Gastrocnemius medialis (tissue), 4 donors: ENCODE results near the gene CYTH4. TPM values are rescaled to one million over a fixed set of nuclear protein-coding genes. Genes with fewer than 3 reads are reported as not detected.

Experiments used
- ATAC-seq, 2 donors: fragments of 150-250 bp; one replicate each; pipeline ENCODE4 v1.9.1; 2016
- DNase-seq, 2 donors: peaks; one replicate each; pipeline ENCODE4 v3.0.0-alpha.2; 2019
- H3K27ac ChIP-seq, 4 donors: fragments of 200-600 bp; sonication (generic); 1 replicate in 1 of 4; 2 replicates in 3 of 4; pipeline ENCODE4 v1.5.1; 2016 to 2018; ENCODE audit warnings: mild to moderate bottlenecking in 2 of 4, moderate library complexity in 1 of 4
- H3K27me3 ChIP-seq, 3 donors: fragments of 200-600 bp; sonication (generic) in 2 of 3; 1 replicate in 1 of 3; 2 replicates in 2 of 3; pipeline versions ENCODE4 v1.5.1 to v1.6.0; 2016 to 2019; ENCODE audit warnings: mild to moderate bottlenecking in 1 of 3, moderate library complexity in 1 of 3
- H3K36me3 ChIP-seq, 2 donors: fragments of 200-600 bp; sonication (generic) in 1 of 2; one replicate each; pipeline ENCODE4 v1.5.1; 2017 to 2018
- H3K4me1 ChIP-seq, 2 donors: fragments of 200-600 bp; sonication (generic) in 1 of 2; one replicate each; pipeline ENCODE4 v1.5.1; 2016 to 2017; ENCODE audit warnings: mild to moderate bottlenecking in 2 of 2
- H3K4me3 ChIP-seq, 4 donors: fragments of 200-600 bp; sonication (generic) in 3 of 4; 1 replicate in 1 of 4; 2 replicates in 3 of 4; pipeline ENCODE4 v1.5.1; 2016 to 2019; ENCODE audit warnings: mild to moderate bottlenecking in 2 of 4
- H3K9me3 ChIP-seq, 3 donors: fragments of 200-600 bp; sonication (generic) in 2 of 3; 1 replicate in 1 of 3; 2 replicates in 2 of 3; pipeline ENCODE4 v1.5.1; 2016 to 2019
- CTCF ChIP-seq, 5 experiments: fragments of 450-650 bp in 3 of 5; fragments of 200-600 bp in 2 of 5; sonication (generic) in 2 of 5; IDR thresholded peaks in 4 of 5; conservative IDR thresholded peaks in 1 of 5; 1 replicate in 4 of 5; 2 replicates in 1 of 5; pipeline ENCODE4 v1.5.1; 2016 to 2019; ENCODE audit warnings: antibody characterized with exemption in 5 of 5, mild to moderate bottlenecking in 3 of 5, moderate library complexity in 3 of 5
- POLR2A ChIP-seq, 2 donors: fragments of 450-650 bp; IDR thresholded peaks; one replicate each; pipeline ENCODE4 v1.6.1; 2017; ENCODE audit warnings: antibody characterized with exemption in 2 of 2, mild to moderate bottlenecking in 2 of 2, moderate library complexity in 2 of 2
- in situ Hi-C, 4 donors: fragments of 200-750 bp; cut with MboI; loops; one replicate each; pipeline versions ENCODE4 v1.15.0 to v1.8.0; 2017; ENCODE audit warnings: low sequenced_read_pairs in 4 of 4
- intact Hi-C: fragments of 100-400 bp; cut with DNase I; formaldehyde crosslinking; loops from one replicate; pipeline ENCODE4 v1.15.1; 2023; ENCODE audit warnings: low total_unique reads
- total RNA-seq, 4 donors: library from RNA; depleted of rRNA; stranded (reverse); fragments of >200 nt; gene quantifications; one replicate each; pipeline versions ENCODE4 v1.1.0 to v1.2.3, GENCODE V29; 2016

Gene CYTH4
- total RNA-seq, 4 donors from 2014 or later = 1.7 to 2.2 (median 2.0) TPM; not detected in 1

- peaks cover 23 to 43% (median 24%) of the 10 kb centered on the region in 3 donors for H3K27me3 ChIP-seq
- no peaks in the 10 kb centered on the region for H3K4me1 ChIP-seq
These were observed 18.1 kb upstream of the CYTH4 start for GRCh38 chr22:37263966-37264887.

DNA sequence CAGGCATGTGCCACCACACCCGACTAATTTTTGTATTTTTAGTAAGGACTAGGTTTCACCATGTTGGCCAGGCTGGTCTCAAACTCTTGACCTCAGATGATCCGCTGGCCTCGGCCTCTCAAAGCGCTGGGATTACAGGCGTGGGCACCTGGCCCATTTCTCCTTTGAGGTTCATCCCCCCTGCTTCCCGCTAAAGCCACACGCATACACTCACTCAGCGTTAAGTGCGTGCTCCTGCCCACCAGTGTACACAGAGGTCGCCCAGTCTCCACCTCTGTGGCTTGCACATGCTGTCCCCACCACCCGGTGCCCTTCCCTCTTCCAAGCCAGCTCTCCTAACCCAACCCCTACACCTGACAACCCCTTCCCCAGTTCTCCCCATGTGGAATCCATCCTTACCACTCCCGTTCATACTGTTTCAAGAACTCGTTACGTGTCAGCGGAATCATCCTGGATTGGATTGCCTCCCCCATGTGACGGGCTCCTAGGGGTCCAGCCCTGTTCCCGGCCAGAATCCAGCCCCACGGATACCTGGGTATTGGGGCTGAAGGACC lies 15.7 kb upstream of the CYTH4 start:
- DNase-seq (no peak), ATAC-seq (no peak)
- H3K27ac ChIP-seq = no peak overlapping the region
- peak overlapping the region in 1 of 4 donors; percentile 41 for H3K4me3 ChIP-seq
- H3K36me3 ChIP-seq = no peaks in the 10 kb centered on the region
- peaks cover 0 to 8% (median 0%) of the 10 kb centered on the region in 3 donors for H3K9me3 ChIP-seq
- peaks cover 12 to 35% (median 24%) of the 10 kb centered on the region in 3 donors for H3K27me3 ChIP-seq
- in situ Hi-C loops (no loop called here), intact Hi-C loops (no loop called here)
- TF ChIP-seq POLR2A (IDR thresholded peaks at IDR 0.05) = no peak
- TF ChIP-seq CTCF (IDR thresholded peaks at IDR 0.05 in 4 of 5, conservative IDR thresholded peaks at IDR 0.05 in 1 of 5) = no peak
- no peaks in the 10 kb centered on the region for H3K4me1 ChIP-seq

More at GRCh38 chr22:37263966-37264887, 18.1 kb upstream of the CYTH4 start:
- in situ Hi-C loops (no loop called here), intact Hi-C loops (no loop called here)
- no peak for DNase-seq
- no peak for TF ChIP-seq CTCF (IDR thresholded peaks at IDR 0.05 in 4 of 5, conservative IDR thresholded peaks at IDR 0.05 in 1 of 5)
- TF ChIP-seq POLR2A (IDR thresholded peaks at IDR 0.05) = no peak
- Histone ChIP-seq H3K9me3 (peaks cover 0 to 8% (median 0%) of the 10 kb centered on the region in 3 donors), H3K4me3 (no peak overlapping the region), H3K36me3 (no peaks in the 10 kb centered on the region), H3K27ac (no peak overlapping the region)
- no peak for ATAC-seq

DNA sequence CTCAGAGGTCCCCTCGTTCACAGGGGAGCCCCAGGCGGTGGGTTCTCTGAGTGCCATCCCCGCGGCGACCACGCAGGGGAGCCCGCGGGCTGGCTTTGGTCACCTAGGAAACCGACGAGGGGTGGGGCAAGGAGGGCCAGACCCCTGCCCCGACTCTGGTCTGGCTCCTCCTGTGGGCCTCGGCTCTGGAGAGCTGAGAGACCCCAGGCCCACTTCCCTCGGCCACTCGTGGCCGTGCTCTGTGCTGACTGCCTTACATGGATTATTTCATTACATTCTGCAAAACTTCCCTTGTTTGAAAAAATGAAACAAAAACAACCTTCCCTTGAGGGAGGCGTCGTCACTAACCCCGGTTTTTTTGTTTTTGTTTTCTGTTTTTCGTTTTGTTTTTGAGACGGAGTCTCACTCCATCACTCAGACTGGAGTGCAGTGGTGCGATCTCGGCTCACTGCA lies 15.1 kb upstream of the CYTH4 start:
- H3K36me3 ChIP-seq = no peaks in the 10 kb centered on the region
- intact Hi-C loops = no loop called here
- DNase-seq (no peak), ATAC-seq (no peak)
- TF ChIP-seq CTCF (IDR thresholded peaks at IDR 0.05 in 4 of 5, conservative IDR thresholded peaks at IDR 0.05 in 1 of 5) (peak in 4 of 5 experiments; percentile 24 to 51 (median 32)), POLR2A (IDR thresholded peaks at IDR 0.05) (no peak)
- H3K27me3 ChIP-seq = peaks cover 11 to 35% (median 22%) of the 10 kb centered on the region in 3 donors
- H3K4me3 ChIP-seq = peak overlapping the region in 1 of 4 donors; percentile 41
- no peaks in the 10 kb centered on the region for H3K4me1 ChIP-seq
- in situ Hi-C loops = no loop called here
- peaks cover 0 to 8% (median 0%) of the 10 kb centered on the region in 3 donors for H3K9me3 ChIP-seq
- no peak overlapping the region for H3K27ac ChIP-seq

DNA sequence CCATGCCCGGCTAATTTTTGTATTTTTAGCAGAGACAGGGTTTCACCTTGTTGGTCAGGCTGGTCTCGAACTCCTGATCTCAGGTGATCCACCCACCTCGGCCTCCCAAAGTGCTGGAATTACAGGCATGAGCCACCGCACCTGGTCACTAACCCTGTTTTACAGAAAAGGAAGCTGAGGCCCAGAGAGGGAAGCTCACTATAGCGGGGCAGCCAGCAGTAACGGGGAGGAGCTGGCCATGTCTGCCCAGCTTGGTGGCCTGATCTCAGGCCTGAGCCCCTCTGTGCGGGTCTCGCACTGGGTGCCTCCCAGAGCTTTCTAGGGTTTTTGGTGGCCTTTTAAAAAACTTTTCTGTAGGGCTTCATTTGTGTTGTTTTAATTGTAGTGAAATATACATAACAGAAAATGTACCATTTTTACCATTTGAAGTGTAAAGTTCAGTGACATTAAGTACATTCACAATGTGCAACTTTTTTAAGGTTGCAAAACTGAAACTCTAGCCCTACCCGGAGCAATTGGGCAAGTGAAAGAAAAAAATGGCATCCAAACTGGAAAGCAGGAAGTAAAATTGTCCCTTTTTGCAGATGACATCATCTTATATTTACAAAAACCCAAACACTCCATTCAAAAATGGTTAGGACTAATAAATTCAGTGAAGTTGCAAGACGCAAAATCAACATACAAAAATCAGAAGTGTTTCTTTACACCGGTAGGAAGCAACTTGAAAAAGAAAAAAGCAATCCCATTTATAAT lies 14.5 kb upstream of the CYTH4 start:
- DNase-seq (no peak), ATAC-seq (no peak)
- no peak for TF ChIP-seq CTCF (IDR thresholded peaks at IDR 0.05 in 4 of 5, conservative IDR thresholded peaks at IDR 0.05 in 1 of 5)
- no peak for TF ChIP-seq POLR2A (IDR thresholded peaks at IDR 0.05)
- Histone ChIP-seq H3K27ac (no peak overlapping the region), H3K36me3 (no peaks in the 10 kb centered on the region), H3K27me3 (peaks cover 8 to 33% (median 20%) of the 10 kb centered on the region in 3 donors), H3K4me1 (no peaks in the 10 kb centered on the region), H3K4me3 (no peak overlapping the region), H3K9me3 (peaks cover 0 to 8% (median 0%) of the 10 kb centered on the region in 3 donors)
- intact Hi-C loops (no loop called here), in situ Hi-C loops (no loop called here)
